Neutrophil (primary cell): ENCODE measurements around the gene ADD2.

Experiments
- H3K27ac ChIP-seq: fragments of 200-600 bp; sonication (generic); 2 replicates; pipeline ENCODE4 v1.5.1; 2016; ENCODE audit warnings: mild to moderate bottlenecking, moderate library complexity
- H3K27me3 ChIP-seq: fragments of 200-600 bp; sonication (generic); 2 replicates; pipeline ENCODE4 v1.6.0; 2016; ENCODE audit warnings: mild to moderate bottlenecking
- H3K36me3 ChIP-seq: fragments of 200-600 bp; sonication (generic); 2 replicates; pipeline ENCODE4 v1.5.1; 2017
- H3K4me1 ChIP-seq, 2 experiments: fragments of 200-600 bp in 1 of 2; sonication (generic) in 1 of 2; 1 replicate in 1 of 2; 2 replicates in 1 of 2; pipeline versions ENCODE4 v1.5.1 to v1.6.1; 2013 to 2016; ENCODE audit warnings: low read depth in 1 of 2, low read length in 1 of 2, mild to moderate bottlenecking in 1 of 2, moderate library complexity in 1 of 2; ENCODE audit not compliant: control insufficient read depth in 1 of 2, insufficient read depth in 1 of 2
- H3K4me3 ChIP-seq, 2 experiments: fragments of 200-600 bp in 1 of 2; sonication (generic) in 1 of 2; 1 replicate in 1 of 2; 2 replicates in 1 of 2; pipeline ENCODE4 v1.5.1; 2013 to 2016; ENCODE audit warnings: low read depth in 1 of 2, low read length in 1 of 2, mild to moderate bottlenecking in 1 of 2, moderate library complexity in 1 of 2
- H3K9me3 ChIP-seq: fragments of 200-600 bp; sonication (generic); 2 replicates; pipeline ENCODE4 v1.5.1; 2016
- CTCF ChIP-seq: fragments of 200-600 bp; sonication (generic); IDR thresholded peaks from 2 replicates; pipeline ENCODE4 v1.5.1; 2016; ENCODE audit warnings: antibody characterized with exemption

ADD2 gene

DNA sequence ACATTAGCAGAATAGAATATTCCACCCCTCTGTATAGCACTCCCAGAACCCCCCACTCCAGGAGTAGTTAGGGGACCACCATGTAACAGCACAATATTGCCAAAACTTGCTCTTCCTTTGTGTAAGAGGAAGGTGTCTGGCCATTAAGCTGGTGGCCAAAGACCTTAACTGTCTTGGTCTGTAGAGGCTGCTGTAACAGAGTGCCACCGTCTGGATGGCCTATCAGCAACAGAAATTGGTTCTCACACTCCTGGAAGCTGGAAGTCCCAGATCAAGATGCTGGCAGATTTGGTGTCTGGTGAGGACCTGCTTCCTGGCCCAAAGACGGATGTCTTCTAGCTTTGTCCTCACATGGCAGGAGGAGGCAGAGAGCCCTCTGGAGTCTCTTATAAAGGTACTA lies 152.8 kb downstream of the ADD2 start:
- TF ChIP-seq CTCF: no peak
- Histone ChIP-seq H3K27me3 (peaks cover 30% of the 10 kb centered on the region), H3K4me3 (no peak overlapping the region), H3K27ac (no peak overlapping the region), H3K9me3 (no peaks in the 10 kb centered on the region), H3K4me1 (no peaks in the 10 kb centered on the region), H3K36me3 (no peaks in the 10 kb centered on the region)

DNA sequence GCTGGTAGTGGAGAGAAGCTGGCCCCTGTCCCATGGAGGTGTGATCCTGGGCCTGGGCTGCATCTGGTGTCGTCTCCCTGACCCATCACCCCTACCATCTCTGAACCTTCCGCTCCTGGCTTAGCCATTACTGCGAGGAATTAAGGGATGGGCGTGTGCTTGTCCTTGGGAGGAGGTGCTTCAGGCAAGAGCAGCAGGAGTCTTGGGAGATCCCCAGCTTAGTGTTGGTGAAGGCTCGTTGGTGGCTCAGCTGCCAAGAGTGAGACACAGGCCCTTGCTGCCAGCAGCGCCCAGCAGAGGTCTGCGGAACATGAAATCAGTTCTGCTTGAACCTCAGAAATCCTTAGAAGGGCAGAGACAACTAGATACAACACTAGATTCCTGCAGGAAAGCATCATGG lies 154.5 kb downstream of the ADD2 start:
- Histone ChIP-seq H3K9me3 (no peaks in the 10 kb centered on the region), H3K27me3 (peaks cover 17% of the 10 kb centered on the region), H3K4me1 (no peaks in the 10 kb centered on the region), H3K36me3 (no peaks in the 10 kb centered on the region), H3K4me3 (no peak overlapping the region), H3K27ac (no peak overlapping the region)
- no peak for TF ChIP-seq CTCF

DNA sequence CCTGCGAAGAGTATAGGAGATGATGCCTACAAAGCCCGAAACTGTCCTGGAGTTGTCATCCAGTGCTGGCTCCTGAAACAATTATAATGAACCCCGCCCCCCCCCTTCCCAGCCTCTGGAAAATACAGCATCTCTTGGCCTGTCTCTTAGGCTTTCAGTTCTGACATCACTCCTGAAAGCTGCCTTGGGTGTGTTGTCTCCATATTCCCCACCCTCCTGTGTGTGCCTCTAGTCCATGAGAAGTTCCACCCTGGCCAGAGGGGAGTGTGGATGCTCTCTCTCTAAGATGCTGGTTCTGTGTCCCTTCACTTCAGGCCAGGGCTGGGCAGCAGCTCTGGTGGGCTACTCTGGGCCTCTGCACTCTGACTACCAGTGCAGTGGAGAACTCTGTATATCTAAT lies 155.4 kb downstream of the ADD2 start:
- no peaks in the 10 kb centered on the region for H3K9me3 ChIP-seq
- no peak for TF ChIP-seq CTCF
- H3K27me3 ChIP-seq: peaks cover 17% of the 10 kb centered on the region
- no peak overlapping the region for H3K27ac ChIP-seq
- H3K4me1 ChIP-seq: no peaks in the 10 kb centered on the region
- no peaks in the 10 kb centered on the region for H3K36me3 ChIP-seq
- no peak overlapping the region for H3K4me3 ChIP-seq

DNA sequence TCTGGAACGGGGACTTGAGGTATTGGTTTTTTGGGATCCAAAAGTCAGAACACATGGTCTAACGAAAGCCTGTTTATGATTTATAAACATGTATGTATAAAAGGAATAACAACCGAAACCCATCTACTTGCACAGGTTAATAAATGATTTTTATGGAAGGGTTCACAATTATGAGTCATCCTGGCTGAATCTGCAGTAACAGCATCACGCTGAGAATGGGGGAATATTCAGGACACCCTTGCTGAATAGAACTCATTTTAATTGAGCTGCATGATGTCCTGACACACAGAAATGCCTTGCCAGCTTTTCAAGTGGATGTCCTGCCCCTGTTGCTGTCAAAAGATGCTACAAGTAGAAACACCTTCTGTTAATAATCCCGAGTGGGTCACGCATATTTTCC lies 159.6 kb downstream of the ADD2 start:
- no peak for TF ChIP-seq CTCF
- H3K9me3 ChIP-seq: no peaks in the 10 kb centered on the region
- H3K27ac ChIP-seq: no peak overlapping the region

GRCh38 chr2:70607121-70607561 lies 160.9 kb downstream of the ADD2 start:
- H3K27me3 ChIP-seq: peaks cover 26% of the 10 kb centered on the region
- H3K9me3 ChIP-seq: no peaks in the 10 kb centered on the region
- no peak overlapping the region for H3K27ac ChIP-seq
- H3K36me3 ChIP-seq: no peaks in the 10 kb centered on the region
- no peaks in the 10 kb centered on the region for H3K4me1 ChIP-seq
- no peak overlapping the region for H3K4me3 ChIP-seq
- TF ChIP-seq CTCF: no peak

More for the DNA sequence above, 159.6 kb downstream of the ADD2 start:
- H3K36me3 ChIP-seq: no peaks in the 10 kb centered on the region
- no peaks in the 10 kb centered on the region for H3K4me1 ChIP-seq
- peaks cover 20% of the 10 kb centered on the region for H3K27me3 ChIP-seq
- no peak overlapping the region for H3K4me3 ChIP-seq
